ENCODE measurements around the gene MTCP1. TPM values are rescaled to one million over a fixed set of nuclear protein-coding genes. Genes with fewer than 3 reads are reported as not detected.

MTCP1 gene
- total and polyA plus RNA-seq, 10 of the 15 experiments (the other 5 are each of a cell fraction or from before 2014, with no cell fraction given) = 16.6 to 74.0 (median 30.9) TPM

DNA sequence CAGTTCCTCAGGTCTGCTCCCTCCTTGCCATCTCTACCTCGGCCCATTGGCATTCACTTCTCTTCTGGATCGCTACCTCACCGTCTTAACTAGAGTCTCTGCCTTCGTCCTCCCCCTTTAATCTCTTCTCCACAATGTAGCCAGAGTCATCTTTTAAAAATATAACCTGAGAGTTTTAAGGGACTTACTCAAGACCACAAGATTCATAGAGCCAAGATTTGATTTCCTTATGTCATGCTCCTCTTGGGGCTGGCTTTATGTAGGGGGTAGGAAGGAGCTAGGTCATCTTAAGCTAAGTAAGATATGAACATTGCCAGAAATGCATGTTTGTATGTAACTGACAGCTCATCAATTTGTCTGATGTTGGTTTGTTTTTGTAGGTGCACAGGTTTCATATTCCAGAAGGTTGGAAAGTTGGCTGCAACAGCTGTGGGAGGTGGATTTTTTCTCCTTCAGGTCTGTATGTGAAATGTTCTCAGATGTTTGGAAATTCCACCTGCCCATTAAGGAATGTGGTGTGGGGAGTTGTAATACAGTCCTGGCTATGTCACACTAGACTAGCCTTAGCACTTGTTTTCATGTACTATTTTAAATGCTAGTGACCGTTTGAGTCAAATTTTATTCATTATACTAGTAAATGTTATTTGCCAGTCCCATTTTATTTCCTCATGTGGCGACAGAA lies 24.7 kb downstream of the MTCP1 start:
- H2AFZ ChIP-seq (ENCODE audit: control insufficient read depth, low read depth, low read length) = no peak overlapping the region
- intact Hi-C loops (cut with micrococcal nuclease; ENCODE audit: unreplicated experiment) = no loop called here
- H3K36me3 ChIP-seq (ENCODE audit: control insufficient read depth in 2 of 2, insufficient read depth in 2 of 2, low read length in 1 of 2) = no peaks in the 10 kb centered on the region; a peak in 1 of 4 replicates
- no peak overlapping the region for H3K9ac ChIP-seq (ENCODE audit: control insufficient read depth, insufficient read depth, low read length)
- no peaks in the 10 kb centered on the region for H3K4me1 ChIP-seq (ENCODE audit: control insufficient read depth, insufficient read depth, low read length)
- in situ Hi-C loops (cut with MboI) = no loop called here
- ChIA-PET POLR2A (no interaction called here), SMC1A (ENCODE audit: uncharacterized antibody, unreplicated experiment) (interaction anchor here (0.6 to 1.4 kb wide), 6 partner anchors 9 to 65 kb away, joined by 3 to 6 read pairs (median 4); no protein-coding TSS in a partner anchor), RAD21 (ENCODE audit: unreplicated experiment) (interaction anchor here (1.1 to 2.3 kb wide), 4 partner anchors 11 to 67 kb away, joined by 3 to 6 read pairs (median 4); partner anchors contain the start of gene FUNDC2), CTCF (interaction anchor here (1.1 to 2.0 kb wide), 6 partner anchors 8 to 103 kb away, joined by 3 to 11 read pairs (median 4); no protein-coding TSS in a partner anchor)
- no TSS peak for BruUV-seq (replicated peaks)
- H4K20me1 ChIP-seq (ENCODE audit: control insufficient read depth, insufficient read depth) = no peaks in the 10 kb centered on the region
- no peak for ATAC-seq
- H3K9me3 ChIP-seq (replicated peaks; ENCODE audit: control insufficient read depth, insufficient read depth, low read length) = no peaks in the 10 kb centered on the region
- WGBS (ENCODE audit: insufficient coverage, insufficient replicate concordance, low lambda C conversion rate, missing lambda C conversion rate) = 50% methylated on average over 6 of the region's 6 CpGs
- H3K4me3 ChIP-seq = no peak overlapping the region
- H3K79me2 ChIP-seq (ENCODE audit: control insufficient read depth, insufficient read depth, low read length) = no peaks in the 10 kb centered on the region
- no peak for TF ChIP-seq TARDBP (IDR thresholded peaks at IDR 0.05; ENCODE audit: borderline replicate concordance)
- no peak for TF ChIP-seq POU2F2 (IDR thresholded peaks at IDR 0.05; ENCODE audit: borderline replicate concordance, low read depth, low read length)
- TF ChIP-seq EGR1 (IDR thresholded peaks at IDR 0.05; ENCODE audit: borderline replicate concordance in 1 of 2, low read depth in 2 of 2, low read length in 2 of 2) = no peak
- no peak for TF ChIP-seq MYC (IDR thresholded peaks at IDR 0.05; ENCODE audit: insufficient read depth, insufficient read length, insufficient replicate concordance, low read length, severe bottlenecking)
- no peak for TF ChIP-seq PBX3 (IDR thresholded peaks at IDR 0.05; ENCODE audit: insufficient replicate concordance, low read depth, low read length)
- TF ChIP-seq EZH2 (IDR thresholded peaks at IDR 0.05; ENCODE audit: borderline replicate concordance, control insufficient read depth, low read depth, low read length) = no peak
- no peak for TF ChIP-seq CHD4 (IDR thresholded peaks at IDR 0.05)
- no peak for TF ChIP-seq NR2C1 (IDR thresholded peaks at IDR 0.05)
- no peak for TF ChIP-seq RELA (IDR thresholded peaks at IDR 0.05; ENCODE audit: borderline replicate concordance, partially characterized antibody)
- TF ChIP-seq REST (IDR thresholded peaks at IDR 0.05; ENCODE audit: low read depth, low read length) = no peak
- TF ChIP-seq CBX3 (IDR thresholded peaks at IDR 0.05; ENCODE audit: borderline replicate concordance, low read depth) = no peak
- no peak for TF ChIP-seq NBN (IDR thresholded peaks at IDR 0.05)
- TF ChIP-seq IRF5 (IDR thresholded peaks at IDR 0.05; ENCODE audit: borderline replicate concordance) = no peak
- no peak for TF ChIP-seq NR2C2 (IDR thresholded peaks at IDR 0.05; ENCODE audit: borderline replicate concordance, control insufficient read depth, insufficient read length, low read depth)
- FAIRE-seq = no peak
- no peak for DNase-seq (ENCODE audit: low read depth, low spot score)
- H3K4me2 ChIP-seq (ENCODE audit: control insufficient read depth, insufficient read depth) = no peak overlapping the region
- H3K27ac ChIP-seq (ENCODE audit: control insufficient read depth, insufficient read depth) = no peak overlapping the region
- H3K27me3 ChIP-seq (replicated peaks in 1 of 2; ENCODE audit: control insufficient read depth in 2 of 2, insufficient read depth in 2 of 2, low read length in 1 of 2) = no peaks in the 10 kb centered on the region

All from GM12878 (cell line).